IMR-90 (cell line): Measurements from ENCODE around the gene TTLL11. TPM values are rescaled to one million over a fixed set of nuclear protein-coding genes. Genes with fewer than 3 reads are reported as not detected.
A peak's percentile ranks its signal among the peaks of the same experiment; 100 is the strongest.

Experiments used
- ATAC-seq: fragments of 200-7000 bp; cut with Tn5 transposase; 2 replicates; pipeline ENCODE4 v1.9.1; 2020; ENCODE audit warnings: low read depth, mild to moderate bottlenecking, moderate library complexity
- BruUV-seq: library from RNA; stranded (reverse); fragments of 400-500 nt; replicated peaks from 2 replicates; lab custom pipeline; 2021; lab: Mats Ljungman, UMichigan
- CTCF ChIA-PET: fragments of 300-600 bp; formaldehyde crosslinking; extraction: SDS; loops from one replicate; lab custom pipeline; 2021; ENCODE audit warnings: antibody characterized with exemption; lab: Yijun Ruan, JAX
- POLR2A ChIA-PET: fragments of 300-600 bp; sonication (Branson Sonifier 250); formaldehyde crosslinking; loops from one replicate; lab custom pipeline; 2022; ENCODE audit warnings: antibody characterized with exemption; ENCODE audit not compliant: unreplicated experiment; lab: Charles Lee
- DNase-seq: peaks from one replicate; pipeline ENCODE4 v3.0.0; 2013
- H2AFZ ChIP-seq: replicated peaks from 2 replicates; pipeline ENCODE3; 2013; ENCODE audit warnings: low read length, mild to moderate bottlenecking; ENCODE audit not compliant: poor library complexity
- H2AK5ac ChIP-seq: 2 replicates; pipeline ENCODE4 v1.6.1; 2013; ENCODE audit warnings: low read depth, low read length, inconsistent platforms
- H2AK9ac ChIP-seq: replicated peaks from 2 replicates; pipeline ENCODE3; 2013; ENCODE audit warnings: mild to moderate bottlenecking, low read depth, low read length, moderate library complexity; ENCODE audit not compliant: poor library complexity
- H2BK120ac ChIP-seq: 2 replicates; pipeline ENCODE4 v1.6.1; 2013; ENCODE audit warnings: low read depth, low read length, inconsistent platforms
- H2BK15ac ChIP-seq: 3 replicates; pipeline ENCODE4 v1.6.1; 2013; ENCODE audit warnings: low read depth, low read length, inconsistent platforms
- H2BK20ac ChIP-seq: 2 replicates; pipeline ENCODE4 v1.6.1; 2013; ENCODE audit warnings: low read depth, mild to moderate bottlenecking, inconsistent platforms, low read length, moderate library complexity
- H2BK5ac ChIP-seq: 2 replicates; pipeline ENCODE4 v1.6.1; 2013; ENCODE audit warnings: mild to moderate bottlenecking, low read depth, low read length, inconsistent platforms; ENCODE audit not compliant: poor library complexity, severe bottlenecking
- H3K14ac ChIP-seq: replicated peaks from 2 replicates; pipeline ENCODE4 v1.6.1; 2013; ENCODE audit warnings: low read depth, low read length, inconsistent platforms
- H3K18ac ChIP-seq: 2 replicates; pipeline ENCODE4 v1.6.1; 2013; ENCODE audit warnings: low read depth, low read length, control low read depth
- H3K23ac ChIP-seq: 2 replicates; pipeline ENCODE4 v1.6.1; 2013; ENCODE audit warnings: low read depth, low read length, inconsistent platforms
- H3K27ac ChIP-seq: 2 replicates; pipeline ENCODE4 v1.5.1; 2013; ENCODE audit warnings: mild to moderate bottlenecking, control low read depth, low read length; ENCODE audit not compliant: insufficient read depth
- H3K27me3 ChIP-seq: 2 replicates; pipeline ENCODE4 v1.6.1; 2013; ENCODE audit warnings: low read length; ENCODE audit not compliant: control insufficient read depth, insufficient read depth
- H3K36me3 ChIP-seq: 2 replicates; pipeline ENCODE4 v1.6.1; 2013; ENCODE audit warnings: low read length, mixed read lengths; ENCODE audit not compliant: control insufficient read depth, insufficient read depth
- H3K4ac ChIP-seq: 2 replicates; pipeline ENCODE4 v1.6.1; 2013; ENCODE audit warnings: low read depth, low read length, inconsistent platforms
- H3K4me1 ChIP-seq: 2 replicates; pipeline ENCODE4 v1.6.1; 2013; ENCODE audit warnings: low read length, mixed read lengths; ENCODE audit not compliant: control insufficient read depth, insufficient read depth
- H3K4me2 ChIP-seq: 2 replicates; pipeline ENCODE4 v1.6.1; 2013; ENCODE audit warnings: low read depth, mild to moderate bottlenecking, control low read depth, low read length, moderate library complexity
- H3K4me3 ChIP-seq: 2 replicates; pipeline ENCODE4 v1.5.1; 2013; ENCODE audit warnings: low read depth, mild to moderate bottlenecking, control low read depth, low read length, moderate library complexity; ENCODE audit not compliant: insufficient read depth
- H3K56ac ChIP-seq: 2 replicates; pipeline ENCODE4 v1.6.1; 2013; ENCODE audit warnings: low read length, inconsistent platforms; ENCODE audit not compliant: insufficient read depth; ENCODE audit errors: extremely low read depth
- H3K79me1 ChIP-seq, 2 experiments: 2 replicates each; pipeline ENCODE4 v1.6.1; 2013; ENCODE audit warnings: low read length in 2 of 2, inconsistent platforms in 1 of 2, low read depth in 1 of 2
- H3K9ac ChIP-seq: 2 replicates; pipeline ENCODE4 v1.6.1; 2013; ENCODE audit warnings: low read depth, low read length, control low read depth
- H3K9me1 ChIP-seq: 2 replicates; pipeline ENCODE4 v1.6.1; 2013; ENCODE audit warnings: low read length, inconsistent platforms; ENCODE audit not compliant: insufficient read depth
- H3K9me3 ChIP-seq: 2 replicates; pipeline ENCODE4 v1.6.1; 2013; ENCODE audit warnings: low read length; ENCODE audit not compliant: control insufficient read depth, insufficient read depth
- H4K20me1 ChIP-seq: 2 replicates; pipeline ENCODE4 v1.6.1; 2013; ENCODE audit warnings: low read length, inconsistent platforms; ENCODE audit not compliant: insufficient read depth
- H4K5ac ChIP-seq: 2 replicates; pipeline ENCODE4 v1.6.1; 2013; ENCODE audit warnings: mild to moderate bottlenecking, low read depth, low read length, control low read depth
- H4K8ac ChIP-seq, 2 experiments: 2 replicates each; pipeline ENCODE4 v1.6.1; 2013; ENCODE audit warnings: low read depth in 2 of 2, low read length in 2 of 2, control low read depth in 1 of 2, inconsistent platforms in 1 of 2
- H4K91ac ChIP-seq: 2 replicates; pipeline ENCODE4 v1.6.1; 2013; ENCODE audit warnings: low read depth, low read length, inconsistent platforms; ENCODE audit not compliant: insufficient read depth
- BHLHE40 ChIP-seq: fragments of 150-350 bp; IDR thresholded peaks from 2 replicates; pipeline ENCODE4 v1.6.1; 2016; ENCODE audit warnings: mild to moderate bottlenecking, low read depth, low read length
- CEBPB ChIP-seq: IDR thresholded peaks from 2 replicates; pipeline ENCODE4 v1.6.1; 2012; ENCODE audit warnings: low read depth, low read length, improper control_type of control experiment
- CHD1 ChIP-seq: IDR thresholded peaks from 2 replicates; pipeline ENCODE4 v1.6.1; 2012; ENCODE audit warnings: low read depth, low read length, improper control_type of control experiment
- FOS ChIP-seq: fragments of 150-350 bp; IDR thresholded peaks from 2 replicates; pipeline ENCODE4 v1.6.1; 2016; ENCODE audit warnings: low read depth, low read length
- MAFK ChIP-seq: IDR thresholded peaks from 2 replicates; pipeline ENCODE4 v1.6.1; 2012; ENCODE audit warnings: low read depth, low read length, improper control_type of control experiment
- MAZ ChIP-seq: IDR thresholded peaks from 2 replicates; pipeline ENCODE4 v1.6.1; 2012; ENCODE audit warnings: low read depth, mild to moderate bottlenecking, low read length, improper control_type of control experiment, moderate library complexity, borderline replicate concordance
- MXI1 ChIP-seq: IDR thresholded peaks from 2 replicates; pipeline ENCODE4 v1.6.1; 2012; ENCODE audit warnings: low read depth, mild to moderate bottlenecking, low read length, moderate library complexity, borderline replicate concordance
- NFE2L2 ChIP-seq: fragments of 150-350 bp; IDR thresholded peaks from 2 replicates; pipeline ENCODE4 v1.6.1; 2016; ENCODE audit warnings: low read depth, mild to moderate bottlenecking, low read length
- POLR2A ChIP-seq: IDR thresholded peaks from 2 replicates; pipeline ENCODE4 v1.6.1; 2012; ENCODE audit warnings: mild to moderate bottlenecking, low read depth, low read length
- RAD21 ChIP-seq: IDR thresholded peaks from 2 replicates; pipeline ENCODE4 v1.6.1; 2012; ENCODE audit warnings: low read length, improper control_type of control experiment
- RCOR1 ChIP-seq: IDR thresholded peaks from 2 replicates; pipeline ENCODE4 v1.6.1; 2012; ENCODE audit warnings: mild to moderate bottlenecking, low read length, improper control_type of control experiment; ENCODE audit not compliant: insufficient replicate concordance
- RFX5 ChIP-seq: IDR thresholded peaks from 2 replicates; pipeline ENCODE4 v1.8.0; 2012; ENCODE audit warnings: low read depth, mild to moderate bottlenecking, low read length, moderate library complexity
- SMC3 ChIP-seq: fragments of 150-350 bp; IDR thresholded peaks from 2 replicates; pipeline ENCODE4 v1.6.1; 2016; ENCODE audit warnings: low read depth, mild to moderate bottlenecking, antibody characterized with exemption, low read length, moderate library complexity
- WGBS, 2 experiments: methylation state at CpG; one replicate each; pipeline versions ENCODE4 v1.1.5 to v1.1.7; 2013; ENCODE audit warnings: missing lambda C conversion rate in 2 of 2; ENCODE audit not compliant: insufficient read length in 1 of 2; ENCODE audit errors: extremely low coverage in 2 of 2; 5-methylcytosine and 5-hydroxymethylcytosine counted together
- dilution Hi-C: fragments of 300-500 bp; cut with HindIII; formaldehyde crosslinking; loops from one replicate; pipeline ENCODE4 v1.14.3; 2018; ENCODE audit warnings: low sequenced_read_pairs; ENCODE audit not compliant: unreplicated experiment
- in situ Hi-C: fragments of 300-500 bp; cut with MboI; formaldehyde crosslinking; loops from 3 replicates; pipeline ENCODE4 v1.14.3; 2019; ENCODE audit warnings: low sequenced_read_pairs, inconsistent platforms, mixed read lengths
- intact Hi-C: fragments of 100-400 bp; cut with micrococcal nuclease; formaldehyde crosslinking; loops from 2 replicates; pipeline ENCODE4 v1.10.0; 2022
- polyA plus RNA-seq, 3 experiments: library from polyadenylated mRNA; depleted of rRNA; stranded (reverse); fragments of >200 nt; gene quantifications; 2 replicates each; pipeline ENCODE4 v1.2.3, GENCODE V29; 2012; ENCODE audit warnings: low replicate concordance in 1 of 3
- total RNA-seq: library from RNA; depleted of rRNA; stranded (reverse); fragments of >200 nt; gene quantifications from 2 replicates; pipeline ENCODE4 v1.2.3, GENCODE V29; 2012
- TF ChIP-seq, protein P1 (sequence below): fragments of 150-350 bp; IDR thresholded peaks from 2 replicates; pipeline ENCODE4 v1.6.1; 2017; ENCODE audit warnings: mild to moderate bottlenecking, antibody characterized with exemption, low read length, low read depth
- TF ChIP-seq, protein P2 (sequence below): conservative IDR thresholded peaks from 2 replicates; pipeline ENCODE4 v1.5.1; 2012; ENCODE audit warnings: mild to moderate bottlenecking, low read depth, low read length, improper control_type of control experiment
- TF ChIP-seq, protein P3 (sequence below): fragments of 150-350 bp; IDR thresholded peaks from 2 replicates; pipeline ENCODE4 v1.6.1; 2016; ENCODE audit warnings: low read depth, mild to moderate bottlenecking, low read length, moderate library complexity, borderline replicate concordance

TTLL11 gene
- total and polyA plus RNA-seq, 2 of the 4 experiments (the other 2 are of a cell fraction) = 2.0 to 4.6 TPM

DNA sequence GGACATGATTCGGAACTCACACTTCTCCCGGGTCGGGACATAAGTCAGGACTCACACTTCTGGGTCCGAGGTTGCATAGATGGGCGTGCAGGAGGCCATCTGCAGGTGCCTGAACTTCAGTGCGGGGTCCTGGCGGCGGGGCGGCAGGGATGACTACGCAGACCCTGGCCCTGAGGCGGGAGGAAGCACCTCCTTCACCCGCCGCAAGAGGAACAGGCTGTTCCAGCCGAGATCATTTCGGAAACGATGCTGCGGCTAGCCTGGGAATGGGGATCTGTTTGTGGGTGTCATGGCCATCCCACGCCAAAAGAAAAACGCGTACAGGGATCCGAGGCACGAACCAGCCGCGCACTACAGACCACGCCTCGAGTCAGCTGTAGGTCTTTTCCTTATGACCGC is 196.6 kb downstream of the TTLL11 start:
- Histone ChIP-seq H3K36me3 (no peaks in the 10 kb centered on the region), H3K27ac (no peak overlapping the region), H3K56ac (no peak overlapping the region), H2AK9ac (no peak overlapping the region), H3K9me1 (peaks cover 17% of the 10 kb centered on the region), H2BK20ac (peak overlapping the region; percentile 64; the same call in 1 of the 2 replicates), H4K91ac (no peak overlapping the region), H3K9ac (no peak overlapping the region), H3K4me3 (no peak overlapping the region), H3K14ac (no peak overlapping the region), H3K79me1 (peaks cover 0 to 11% of the 10 kb centered on the region in 2 experiments; a peak in 1 of 4 replicates), H3K9me3 (no peaks in the 10 kb centered on the region), H2BK5ac (no peak overlapping the region), H3K18ac (no peak overlapping the region), H3K4me2 (no peak overlapping the region), H3K4ac (peak overlapping the region; percentile 65), H2AFZ (peak overlapping the region; percentile 21), H3K27me3 (no peaks in the 10 kb centered on the region), H3K4me1 (peaks cover 5% of the 10 kb centered on the region), H4K8ac (no peak overlapping the region), H4K5ac (no peak overlapping the region), H4K20me1 (no peaks in the 10 kb centered on the region), H3K23ac (no peak overlapping the region), H2BK120ac (0 out of 2 replicates have a peak overlapping the region, but pooled peaks have one; percentile 35), H2AK5ac (peak overlapping the region; percentile 77), H2BK15ac (no peak overlapping the region; the same call in 2 of the 3 replicates)
- in situ Hi-C loops = no loop called here
- ChIA-PET POLR2A (no interaction called here), CTCF (no interaction called here)
- BruUV-seq = no TSS peak
- dilution Hi-C loops = no loop called here
- intact Hi-C loops = no loop called here
- DNase-seq = no peak
- 81% methylated on average over 18 of the region's 27 CpGs; no CpG with 5 or more reads in 1 of the 2 experiments for WGBS, 2 experiments
- ATAC-seq = no peak
- TF ChIP-seq RCOR1 (no peak), CEBPB (no peak), MXI1 (no peak), SMC3 (no peak), POLR2A (no peak), RFX5 (no peak), NFE2L2 (no peak), MAZ (no peak), MAFK (no peak), CHD1 (no peak), FOS (no peak), RAD21 (no peak), BHLHE40 (no peak)
- TF ChIP-seq, protein P1, sequence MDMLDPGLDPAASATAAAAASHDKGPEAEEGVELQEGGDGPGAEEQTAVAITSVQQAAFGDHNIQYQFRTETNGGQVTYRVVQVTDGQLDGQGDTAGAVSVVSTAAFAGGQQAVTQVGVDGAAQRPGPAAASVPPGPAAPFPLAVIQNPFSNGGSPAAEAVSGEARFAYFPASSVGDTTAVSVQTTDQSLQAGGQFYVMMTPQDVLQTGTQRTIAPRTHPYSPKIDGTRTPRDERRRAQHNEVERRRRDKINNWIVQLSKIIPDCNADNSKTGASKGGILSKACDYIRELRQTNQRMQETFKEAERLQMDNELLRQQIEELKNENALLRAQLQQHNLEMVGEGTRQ = no peak
- TF ChIP-seq, protein P2, sequence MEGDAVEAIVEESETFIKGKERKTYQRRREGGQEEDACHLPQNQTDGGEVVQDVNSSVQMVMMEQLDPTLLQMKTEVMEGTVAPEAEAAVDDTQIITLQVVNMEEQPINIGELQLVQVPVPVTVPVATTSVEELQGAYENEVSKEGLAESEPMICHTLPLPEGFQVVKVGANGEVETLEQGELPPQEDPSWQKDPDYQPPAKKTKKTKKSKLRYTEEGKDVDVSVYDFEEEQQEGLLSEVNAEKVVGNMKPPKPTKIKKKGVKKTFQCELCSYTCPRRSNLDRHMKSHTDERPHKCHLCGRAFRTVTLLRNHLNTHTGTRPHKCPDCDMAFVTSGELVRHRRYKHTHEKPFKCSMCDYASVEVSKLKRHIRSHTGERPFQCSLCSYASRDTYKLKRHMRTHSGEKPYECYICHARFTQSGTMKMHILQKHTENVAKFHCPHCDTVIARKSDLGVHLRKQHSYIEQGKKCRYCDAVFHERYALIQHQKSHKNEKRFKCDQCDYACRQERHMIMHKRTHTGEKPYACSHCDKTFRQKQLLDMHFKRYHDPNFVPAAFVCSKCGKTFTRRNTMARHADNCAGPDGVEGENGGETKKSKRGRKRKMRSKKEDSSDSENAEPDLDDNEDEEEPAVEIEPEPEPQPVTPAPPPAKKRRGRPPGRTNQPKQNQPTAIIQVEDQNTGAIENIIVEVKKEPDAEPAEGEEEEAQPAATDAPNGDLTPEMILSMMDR = no peak
- TF ChIP-seq, protein P3, sequence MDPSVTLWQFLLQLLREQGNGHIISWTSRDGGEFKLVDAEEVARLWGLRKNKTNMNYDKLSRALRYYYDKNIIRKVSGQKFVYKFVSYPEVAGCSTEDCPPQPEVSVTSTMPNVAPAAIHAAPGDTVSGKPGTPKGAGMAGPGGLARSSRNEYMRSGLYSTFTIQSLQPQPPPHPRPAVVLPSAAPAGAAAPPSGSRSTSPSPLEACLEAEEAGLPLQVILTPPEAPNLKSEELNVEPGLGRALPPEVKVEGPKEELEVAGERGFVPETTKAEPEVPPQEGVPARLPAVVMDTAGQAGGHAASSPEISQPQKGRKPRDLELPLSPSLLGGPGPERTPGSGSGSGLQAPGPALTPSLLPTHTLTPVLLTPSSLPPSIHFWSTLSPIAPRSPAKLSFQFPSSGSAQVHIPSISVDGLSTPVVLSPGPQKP = no peak
